GM12878 (cell line): ENCODE results near the gene CNIH1.

Experiments used
- CTCF ChIP-seq, 3 experiments: IDR thresholded peaks in 2 of 3; conservative IDR thresholded peaks in 1 of 3; 2 replicates each; pipeline ENCODE4 v1.5.1; 2011; ENCODE audit warnings: low read depth in 3 of 3, low read length in 3 of 3, mild to moderate bottlenecking in 3 of 3, control low read depth in 2 of 3, moderate library complexity in 2 of 3, inconsistent platforms in 1 of 3, mixed read lengths in 1 of 3; ENCODE audit not compliant: control insufficient read depth in 2 of 3, insufficient read depth in 1 of 3; ENCODE audit errors: extremely low read depth in 1 of 3
- REST ChIP-seq: IDR thresholded peaks from 2 replicates; pipeline ENCODE4 v1.6.1; 2012; ENCODE audit warnings: mild to moderate bottlenecking, low read depth, low read length
- YY1 ChIP-seq: IDR thresholded peaks from 2 replicates; pipeline ENCODE4 v1.6.1; 2011; ENCODE audit warnings: low read depth, mild to moderate bottlenecking, low read length
- ZNF24 ChIP-seq: fragments of 450-650 bp; IDR thresholded peaks from 2 replicates; pipeline ENCODE4 v1.6.1; 2017; ENCODE audit warnings: antibody characterized with exemption, mild to moderate bottlenecking

GRCh38 chr14:54381821-54382220 lies 59.4 kb downstream of the CNIH1 start:
- TF ChIP-seq REST (no peak), ZNF24 (no peak), CTCF (IDR thresholded peaks at IDR 0.05 in 2 of 3, conservative IDR thresholded peaks at IDR 0.05 in 1 of 3; ENCODE audit: control insufficient read depth in 2 of 3, extremely low read depth in 1 of 3, insufficient read depth in 1 of 3, low read depth in 3 of 3, low read length in 3 of 3) (no peak), YY1 (no peak)
